Measurements from ENCODE around the gene ARPC1A. TPM values are rescaled to one million over a fixed set of nuclear protein-coding genes. Genes with fewer than 3 reads are reported as not detected.

ARPC1A gene
- total RNA-seq, 4 donors from 2014 or later = 120 to 183 (median 147) TPM

DNA sequence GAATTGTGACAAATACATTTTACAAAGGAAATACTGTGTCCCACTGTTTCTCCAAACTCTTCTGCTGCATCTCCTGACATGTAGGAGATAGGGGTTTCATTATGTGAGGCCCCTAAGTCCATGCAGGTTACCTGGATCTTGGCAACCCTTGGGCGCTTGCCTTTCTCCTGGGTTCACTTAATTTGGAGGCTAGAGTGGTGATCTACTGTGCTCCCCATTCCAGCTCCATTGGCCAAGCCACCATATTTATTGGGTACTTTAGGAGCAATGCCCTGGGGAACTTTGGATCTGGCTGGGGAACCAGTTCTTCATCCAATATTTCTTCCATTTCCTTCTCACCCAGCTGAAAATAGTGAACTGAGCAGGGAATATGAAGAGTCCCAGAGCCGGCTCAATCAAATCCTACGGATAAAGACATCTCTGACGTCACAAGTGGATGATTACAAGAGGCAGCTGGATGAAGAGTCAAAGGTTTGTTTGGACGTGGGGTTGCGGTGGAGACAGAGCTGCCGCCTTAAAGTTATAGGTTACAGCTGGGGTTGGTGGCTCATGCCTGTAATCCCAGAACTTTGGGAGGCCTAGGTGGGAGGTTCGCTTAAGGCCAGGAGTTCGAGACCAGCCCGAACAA is 34.6 kb upstream of the ARPC1A start:
- no peaks in the 10 kb centered on the region for H3K4me1 ChIP-seq
- no peaks in the 10 kb centered on the region for H3K36me3 ChIP-seq
- no peaks in the 10 kb centered on the region for H3K27me3 ChIP-seq
- intact Hi-C loops (cut with DNase I) = no loop called here
- WGBS, 2 donors = 88 to 91% methylated on average over 10 of the region's 10 CpGs
- TF ChIP-seq, protein P1, sequence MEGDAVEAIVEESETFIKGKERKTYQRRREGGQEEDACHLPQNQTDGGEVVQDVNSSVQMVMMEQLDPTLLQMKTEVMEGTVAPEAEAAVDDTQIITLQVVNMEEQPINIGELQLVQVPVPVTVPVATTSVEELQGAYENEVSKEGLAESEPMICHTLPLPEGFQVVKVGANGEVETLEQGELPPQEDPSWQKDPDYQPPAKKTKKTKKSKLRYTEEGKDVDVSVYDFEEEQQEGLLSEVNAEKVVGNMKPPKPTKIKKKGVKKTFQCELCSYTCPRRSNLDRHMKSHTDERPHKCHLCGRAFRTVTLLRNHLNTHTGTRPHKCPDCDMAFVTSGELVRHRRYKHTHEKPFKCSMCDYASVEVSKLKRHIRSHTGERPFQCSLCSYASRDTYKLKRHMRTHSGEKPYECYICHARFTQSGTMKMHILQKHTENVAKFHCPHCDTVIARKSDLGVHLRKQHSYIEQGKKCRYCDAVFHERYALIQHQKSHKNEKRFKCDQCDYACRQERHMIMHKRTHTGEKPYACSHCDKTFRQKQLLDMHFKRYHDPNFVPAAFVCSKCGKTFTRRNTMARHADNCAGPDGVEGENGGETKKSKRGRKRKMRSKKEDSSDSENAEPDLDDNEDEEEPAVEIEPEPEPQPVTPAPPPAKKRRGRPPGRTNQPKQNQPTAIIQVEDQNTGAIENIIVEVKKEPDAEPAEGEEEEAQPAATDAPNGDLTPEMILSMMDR (IDR thresholded peaks at IDR 0.05) = no peak
- no peak for TF ChIP-seq POLR2A (IDR thresholded peaks at IDR 0.05)
- H3K27ac ChIP-seq = no peak overlapping the region
- H3K4me3 ChIP-seq (replicated peaks in 1 of 3) = no peak overlapping the region
- no peak for DNase-seq
- no peaks in the 10 kb centered on the region for H3K9me3 ChIP-seq

DNA sequence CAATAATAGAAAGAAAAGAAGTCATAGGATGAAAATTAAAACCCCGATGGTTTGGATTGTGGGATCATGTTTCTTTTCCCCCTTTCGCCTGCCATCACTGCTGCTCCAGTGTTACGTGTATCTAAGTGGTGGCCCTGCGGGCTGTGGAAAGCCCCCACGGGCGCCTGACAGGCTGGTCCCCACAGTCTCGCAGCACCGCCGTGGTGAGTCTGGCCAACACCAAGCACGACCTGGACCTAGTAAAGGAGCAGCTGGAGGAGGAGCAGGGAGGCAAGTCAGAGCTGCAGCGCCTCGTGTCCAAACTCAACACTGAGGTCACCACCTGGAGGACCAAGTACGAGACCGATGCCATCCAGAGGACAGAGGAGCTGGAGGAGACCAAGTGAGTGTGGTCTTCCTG is 33.6 kb upstream of the ARPC1A start:
- no peak overlapping the region for H3K4me3 ChIP-seq (replicated peaks in 1 of 3)
- no peaks in the 10 kb centered on the region for H3K27me3 ChIP-seq
- no peaks in the 10 kb centered on the region for H3K36me3 ChIP-seq
- no peaks in the 10 kb centered on the region for H3K4me1 ChIP-seq
- no peak for DNase-seq
- no peaks in the 10 kb centered on the region for H3K9me3 ChIP-seq
- TF ChIP-seq, protein P1 (IDR thresholded peaks at IDR 0.05) = no peak
- TF ChIP-seq POLR2A (IDR thresholded peaks at IDR 0.05) = no peak
- intact Hi-C loops (cut with DNase I) = no loop called here
- H3K27ac ChIP-seq = no peak overlapping the region
- WGBS, 2 donors = 88 to 89% methylated on average over 13 to 14 of the region's 14 CpGs

DNA sequence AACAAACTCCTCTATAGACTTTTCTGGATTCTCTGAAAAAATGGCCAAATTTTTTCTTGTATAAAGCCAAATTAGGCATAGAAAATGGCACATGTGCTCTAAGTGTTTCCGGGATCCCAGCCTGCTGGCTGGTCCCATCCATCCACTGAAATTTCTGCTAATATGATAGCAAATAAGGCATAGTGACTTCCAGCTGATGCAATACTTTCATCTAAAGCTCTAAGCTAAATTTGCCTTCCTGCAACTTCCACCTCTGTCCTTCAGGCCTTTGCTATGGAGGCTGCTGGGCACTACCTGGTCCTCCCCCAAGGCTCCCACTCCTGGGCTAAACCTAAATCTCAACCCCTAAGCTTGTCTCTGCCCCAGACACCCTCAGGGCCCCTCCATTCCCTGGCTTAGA is 32.5 kb upstream of the ARPC1A start:
- 94 to 96% methylated on average over 1 of the region's 1 CpG for WGBS, 2 donors
- Histone ChIP-seq H3K27ac (no peak overlapping the region), H3K4me1 (no peaks in the 10 kb centered on the region), H3K27me3 (no peaks in the 10 kb centered on the region), H3K4me3 (replicated peaks in 1 of 3) (no peak overlapping the region), H3K9me3 (no peaks in the 10 kb centered on the region), H3K36me3 (no peaks in the 10 kb centered on the region)
- no peak for DNase-seq
- TF ChIP-seq, protein P1 (IDR thresholded peaks at IDR 0.05) = no peak
- no peak for TF ChIP-seq POLR2A (IDR thresholded peaks at IDR 0.05)
- intact Hi-C loops (cut with DNase I) = no loop called here

DNA sequence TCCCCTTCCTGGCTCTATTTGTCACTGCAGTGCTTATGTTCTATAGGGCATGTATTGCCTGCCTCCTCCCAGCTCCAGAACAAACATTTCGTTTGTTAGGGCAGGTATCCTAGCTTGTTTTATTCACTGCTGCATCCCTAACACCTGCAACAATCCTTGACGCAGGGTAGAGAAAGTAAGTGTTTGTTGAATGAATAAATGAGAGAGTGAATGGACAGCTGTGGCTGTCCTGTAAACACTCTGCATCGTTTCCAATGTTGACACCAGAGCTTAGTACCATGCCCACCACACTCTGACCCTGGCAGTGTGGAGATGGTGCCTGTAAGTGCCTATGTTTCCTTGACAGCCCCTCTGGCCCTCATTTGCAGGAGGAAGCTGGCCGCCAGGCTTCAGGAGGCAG is 32.0 kb upstream of the ARPC1A start:
- H3K36me3 ChIP-seq = no peaks in the 10 kb centered on the region
- intact Hi-C loops (cut with DNase I) = no loop called here

DNA sequence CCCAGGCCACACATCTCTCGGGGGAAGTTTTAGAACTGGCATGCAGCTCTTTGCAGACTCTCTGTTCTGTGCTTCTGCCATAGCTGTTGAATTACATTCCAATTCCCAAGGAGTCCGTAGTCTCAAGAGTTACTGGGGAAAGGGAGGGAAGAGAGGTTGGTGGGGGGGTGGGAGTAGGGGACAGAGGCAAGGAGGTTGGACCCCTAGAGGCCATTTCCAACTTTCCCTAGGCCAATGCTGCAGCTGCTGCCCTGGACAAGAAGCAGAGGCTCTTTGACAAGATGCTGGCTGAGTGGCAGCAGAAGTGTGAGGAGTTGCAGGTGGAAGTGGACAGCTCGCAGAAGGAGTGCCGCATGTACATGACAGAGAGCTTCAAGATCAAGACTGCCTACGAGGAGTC is 29.2 kb upstream of the ARPC1A start:
- DNase-seq = no peak
- TF ChIP-seq POLR2A (IDR thresholded peaks at IDR 0.05) = no peak
- TF ChIP-seq, protein P1 (IDR thresholded peaks at IDR 0.05) = no peak
- H3K9me3 ChIP-seq = no peaks in the 10 kb centered on the region
- intact Hi-C loops (cut with DNase I) = no loop called here
- no peaks in the 10 kb centered on the region for H3K4me1 ChIP-seq
- no peaks in the 10 kb centered on the region for H3K27me3 ChIP-seq
- no peaks in the 10 kb centered on the region for H3K36me3 ChIP-seq
- no peak overlapping the region for H3K27ac ChIP-seq
- 80 to 82% methylated on average over 5 of the region's 5 CpGs for WGBS, 2 donors
- no peak overlapping the region for H3K4me3 ChIP-seq (replicated peaks in 1 of 3)

More for the DNA sequence above, 32.0 kb upstream of the ARPC1A start:
- no peak for DNase-seq
- Histone ChIP-seq H3K27me3 (no peaks in the 10 kb centered on the region), H3K27ac (no peak overlapping the region), H3K9me3 (no peaks in the 10 kb centered on the region), H3K4me1 (no peaks in the 10 kb centered on the region), H3K4me3 (replicated peaks in 1 of 3) (no peak overlapping the region)
- 70 to 72% methylated on average over 4 of the region's 4 CpGs for WGBS, 2 donors
- TF ChIP-seq POLR2A (IDR thresholded peaks at IDR 0.05) = no peak
- TF ChIP-seq, protein P1 (IDR thresholded peaks at IDR 0.05) = no peak
